ENCODE measurements around the gene RASSF4.
A peak's percentile ranks its signal among the peaks of the same experiment; 100 is the strongest.

Gene RASSF4

GRCh38 chr10:44938956-44939355, 20.6 kb upstream of the RASSF4 start:
- Histone ChIP-seq H3K4me1 (ENCODE audit: insufficient read depth, poor library complexity, severe bottlenecking) (no peaks in the 10 kb centered on the region), H3K4me3 (ENCODE audit: severe bottlenecking) (no peak overlapping the region), H3K27me3 (ENCODE audit: insufficient read depth, poor library complexity, severe bottlenecking) (no peaks in the 10 kb centered on the region), H3K36me3 (ENCODE audit: low read depth) (no peaks in the 10 kb centered on the region), H3K9me3 (ENCODE audit: severe bottlenecking) (no peaks in the 10 kb centered on the region), H3K27ac (ENCODE audit: poor library complexity, severe bottlenecking) (no peak overlapping the region)
- DNase-seq (ENCODE audit: low spot score): no peak
- no peak for ATAC-seq (ENCODE audit: low read depth)
- TF ChIP-seq CTCF (IDR thresholded peaks at IDR 0.05; ENCODE audit: poor library complexity, severe bottlenecking): no peak

GRCh38 chr10:44939691-44940401, 19.8 kb upstream of the RASSF4 start:
- H3K4me1 ChIP-seq (ENCODE audit: insufficient read depth, poor library complexity, severe bottlenecking): no peaks in the 10 kb centered on the region
- no peak for DNase-seq (ENCODE audit: low spot score)

GRCh38 chr10:44944354-44944753, 15.2 kb upstream of the RASSF4 start:
- no peaks in the 10 kb centered on the region for H3K4me1 ChIP-seq (ENCODE audit: insufficient read depth, poor library complexity, severe bottlenecking)
- DNase-seq (ENCODE audit: low spot score): no peak
- H3K4me3 ChIP-seq (ENCODE audit: severe bottlenecking): no peak overlapping the region
- no peak for ATAC-seq (ENCODE audit: low read depth)
- no peaks in the 10 kb centered on the region for H3K36me3 ChIP-seq (ENCODE audit: low read depth)
- H3K27ac ChIP-seq (ENCODE audit: poor library complexity, severe bottlenecking): no peak overlapping the region
- no peaks in the 10 kb centered on the region for H3K9me3 ChIP-seq (ENCODE audit: severe bottlenecking)
- no peaks in the 10 kb centered on the region for H3K27me3 ChIP-seq (ENCODE audit: insufficient read depth, poor library complexity, severe bottlenecking)
- no peak for TF ChIP-seq CTCF (IDR thresholded peaks at IDR 0.05; ENCODE audit: poor library complexity, severe bottlenecking)

More at GRCh38 chr10:44939691-44940401, 19.8 kb upstream of the RASSF4 start:
- Histone ChIP-seq H3K9me3 (ENCODE audit: severe bottlenecking) (no peaks in the 10 kb centered on the region), H3K36me3 (ENCODE audit: low read depth) (no peaks in the 10 kb centered on the region), H3K27me3 (ENCODE audit: insufficient read depth, poor library complexity, severe bottlenecking) (no peaks in the 10 kb centered on the region), H3K4me3 (ENCODE audit: severe bottlenecking) (no peak overlapping the region), H3K27ac (ENCODE audit: poor library complexity, severe bottlenecking) (no peak overlapping the region)
- no peak for TF ChIP-seq CTCF (IDR thresholded peaks at IDR 0.05; ENCODE audit: poor library complexity, severe bottlenecking)
- no peak for ATAC-seq (ENCODE audit: low read depth)

GRCh38 chr10:44946205-44946604, 13.4 kb upstream of the RASSF4 start:
- no peaks in the 10 kb centered on the region for H3K36me3 ChIP-seq (ENCODE audit: low read depth)
- DNase-seq (ENCODE audit: low spot score) (no peak), ATAC-seq (ENCODE audit: low read depth) (peak; percentile 44)
- H3K9me3 ChIP-seq (ENCODE audit: severe bottlenecking): no peaks in the 10 kb centered on the region
- TF ChIP-seq CTCF (IDR thresholded peaks at IDR 0.05; ENCODE audit: poor library complexity, severe bottlenecking): no peak
- H3K4me3 ChIP-seq (ENCODE audit: severe bottlenecking): no peak overlapping the region
- no peaks in the 10 kb centered on the region for H3K4me1 ChIP-seq (ENCODE audit: insufficient read depth, poor library complexity, severe bottlenecking)
- H3K27ac ChIP-seq (ENCODE audit: poor library complexity, severe bottlenecking): no peak overlapping the region
- no peaks in the 10 kb centered on the region for H3K27me3 ChIP-seq (ENCODE audit: insufficient read depth, poor library complexity, severe bottlenecking)

Data from RWPE2 (cell line).